BLaER1 (cell line): ENCODE measurements around the gene UVSSA.
A peak's percentile ranks its signal among the peaks of the same experiment; 100 is the strongest.

Experiments
- H3K27ac ChIP-seq: shearing (Covaris generic); formaldehyde crosslinking; 2 replicates; pipeline ENCODE4 v1.8.1; 2022
- H3K27me3 ChIP-seq: shearing (Covaris generic); formaldehyde crosslinking; 2 replicates; pipeline ENCODE4 v1.8.1; 2022
- H3K36me3 ChIP-seq: shearing (Covaris generic); formaldehyde crosslinking; 2 replicates; pipeline ENCODE4 v1.8.1; 2022
- H3K4me1 ChIP-seq: shearing (Covaris generic); formaldehyde crosslinking; 2 replicates; pipeline ENCODE4 v1.8.1; 2022
- H3K4me2 ChIP-seq: shearing (Covaris generic); formaldehyde crosslinking; 2 replicates; pipeline ENCODE4 v1.8.1; 2022
- H3K4me3 ChIP-seq: shearing (Covaris generic); formaldehyde crosslinking; 2 replicates; pipeline ENCODE4 v1.8.1; 2022
- H3K9ac ChIP-seq: shearing (Covaris generic); formaldehyde crosslinking; 2 replicates; pipeline ENCODE4 v1.8.1; 2022
- H3K9me3 ChIP-seq: shearing (Covaris generic); formaldehyde crosslinking; 2 replicates; pipeline ENCODE4 v1.8.1; 2022
- H4K20me1 ChIP-seq: shearing (Covaris generic); formaldehyde crosslinking; 2 replicates; pipeline ENCODE4 v1.8.1; 2022
- Cebpa-rat ChIP-seq: shearing (Covaris generic); IDR thresholded peaks from 2 replicates; pipeline ENCODE4 v1.8.1; 2022

The UVSSA gene

GRCh38 chr4:1362521-1362920 lies 15.5 kb downstream of the UVSSA start:
- Histone ChIP-seq H3K9me3 (no peaks in the 10 kb centered on the region), H3K4me2 (no peak overlapping the region), H3K4me3 (no peak overlapping the region), H3K4me1 (peaks cover 65% of the 10 kb centered on the region), H3K27ac (no peak overlapping the region), H4K20me1 (0 out of 2 replicates have a peak, but pooled peaks cover 9% of the 10 kb centered on the region), H3K27me3 (no peaks in the 10 kb centered on the region), H3K36me3 (no peaks in the 10 kb centered on the region), H3K9ac (no peak overlapping the region)
- TF ChIP-seq Cebpa-rat = no peak

DNA sequence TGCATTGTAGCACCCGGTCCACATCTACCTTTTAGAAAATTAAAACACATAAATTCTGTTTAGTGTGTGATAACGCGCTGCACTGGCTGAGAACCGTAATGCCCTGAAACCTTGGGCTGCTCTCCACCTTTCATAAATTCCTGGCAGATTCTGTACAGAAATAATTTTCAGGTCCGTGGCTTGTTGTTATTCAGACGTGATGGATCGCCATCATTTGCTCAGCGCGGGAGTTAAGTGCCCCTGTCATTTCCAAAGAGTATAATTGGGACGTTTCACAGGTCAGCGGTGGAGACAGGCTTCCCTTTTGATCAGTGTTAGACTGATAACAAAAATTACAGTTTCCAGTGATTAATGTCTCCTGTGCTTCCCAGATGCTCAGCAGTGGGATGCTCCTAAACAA lies 16.5 kb downstream of the UVSSA start:
- no peaks in the 10 kb centered on the region for H3K9me3 ChIP-seq
- H3K4me3 ChIP-seq = no peak overlapping the region
- no peak overlapping the region for H3K9ac ChIP-seq
- H3K4me2 ChIP-seq = no peak overlapping the region
- peaks cover 55% of the 10 kb centered on the region for H3K4me1 ChIP-seq
- no peak for TF ChIP-seq Cebpa-rat
- 0 out of 2 replicates have a peak, but pooled peaks cover 9% of the 10 kb centered on the region for H4K20me1 ChIP-seq
- no peak overlapping the region for H3K27ac ChIP-seq
- no peaks in the 10 kb centered on the region for H3K36me3 ChIP-seq
- no peaks in the 10 kb centered on the region for H3K27me3 ChIP-seq

DNA sequence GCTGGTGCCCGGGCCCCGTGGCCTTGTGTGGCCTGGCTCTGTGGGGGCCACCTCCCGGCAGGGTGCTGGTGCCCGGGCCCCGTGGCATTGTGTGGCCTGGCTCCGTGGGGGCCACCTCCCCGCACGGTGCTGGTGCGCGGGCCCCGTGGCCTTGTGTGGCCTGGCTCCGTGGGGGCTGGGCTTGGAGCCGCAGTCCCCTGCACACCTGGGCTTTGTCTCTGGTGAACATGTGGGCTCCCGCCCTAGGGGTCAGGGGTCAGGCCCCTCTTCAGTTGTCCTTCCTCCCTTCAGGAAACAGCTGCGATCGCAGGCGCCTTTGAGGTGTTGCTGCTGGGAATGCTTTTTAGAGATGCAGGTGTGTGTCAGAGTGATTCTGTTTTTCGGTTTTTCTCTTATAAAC lies 17.2 kb downstream of the UVSSA start:
- H3K9ac ChIP-seq = no peak overlapping the region
- H3K4me1 ChIP-seq = peaks cover 48% of the 10 kb centered on the region
- no peak overlapping the region for H3K4me2 ChIP-seq
- 0 out of 2 replicates have a peak, but pooled peaks cover 9% of the 10 kb centered on the region for H4K20me1 ChIP-seq
- no peak overlapping the region for H3K27ac ChIP-seq
- no peak for TF ChIP-seq Cebpa-rat
- H3K4me3 ChIP-seq = no peak overlapping the region
- H3K9me3 ChIP-seq = no peaks in the 10 kb centered on the region
- H3K27me3 ChIP-seq = no peaks in the 10 kb centered on the region
- H3K36me3 ChIP-seq = no peaks in the 10 kb centered on the region

GRCh38 chr4:1364748-1365147 lies 17.7 kb downstream of the UVSSA start:
- Histone ChIP-seq H3K9me3 (no peaks in the 10 kb centered on the region), H3K9ac (no peak overlapping the region), H3K4me1 (peaks cover 43% of the 10 kb centered on the region), H3K36me3 (no peaks in the 10 kb centered on the region), H3K4me2 (peak overlapping the region; percentile 64; the same call in 1 of the 2 replicates), H4K20me1 (0 out of 2 replicates have a peak, but pooled peaks cover 8% of the 10 kb centered on the region), H3K4me3 (no peak overlapping the region), H3K27ac (peak overlapping the region; percentile 18; the same call in 1 of the 2 replicates), H3K27me3 (no peaks in the 10 kb centered on the region)
- no peak for TF ChIP-seq Cebpa-rat

- Histone ChIP-seq H3K36me3 (no peaks in the 10 kb centered on the region), H3K9ac (0 out of 2 replicates have a peak overlapping the region, but pooled peaks have one; percentile 34), H3K4me2 (peak overlapping the region; percentile 64), H3K4me1 (peaks cover 35% of the 10 kb centered on the region), H4K20me1 (no peaks in the 10 kb centered on the region), H3K27ac (0 out of 2 replicates have a peak overlapping the region, but pooled peaks have one; percentile 30), H3K4me3 (no peak overlapping the region), H3K9me3 (no peaks in the 10 kb centered on the region), H3K27me3 (no peaks in the 10 kb centered on the region)
- TF ChIP-seq Cebpa-rat = no peak
These were observed 18.5 kb downstream of the UVSSA start for GRCh38 chr4:1365271-1366178.

DNA sequence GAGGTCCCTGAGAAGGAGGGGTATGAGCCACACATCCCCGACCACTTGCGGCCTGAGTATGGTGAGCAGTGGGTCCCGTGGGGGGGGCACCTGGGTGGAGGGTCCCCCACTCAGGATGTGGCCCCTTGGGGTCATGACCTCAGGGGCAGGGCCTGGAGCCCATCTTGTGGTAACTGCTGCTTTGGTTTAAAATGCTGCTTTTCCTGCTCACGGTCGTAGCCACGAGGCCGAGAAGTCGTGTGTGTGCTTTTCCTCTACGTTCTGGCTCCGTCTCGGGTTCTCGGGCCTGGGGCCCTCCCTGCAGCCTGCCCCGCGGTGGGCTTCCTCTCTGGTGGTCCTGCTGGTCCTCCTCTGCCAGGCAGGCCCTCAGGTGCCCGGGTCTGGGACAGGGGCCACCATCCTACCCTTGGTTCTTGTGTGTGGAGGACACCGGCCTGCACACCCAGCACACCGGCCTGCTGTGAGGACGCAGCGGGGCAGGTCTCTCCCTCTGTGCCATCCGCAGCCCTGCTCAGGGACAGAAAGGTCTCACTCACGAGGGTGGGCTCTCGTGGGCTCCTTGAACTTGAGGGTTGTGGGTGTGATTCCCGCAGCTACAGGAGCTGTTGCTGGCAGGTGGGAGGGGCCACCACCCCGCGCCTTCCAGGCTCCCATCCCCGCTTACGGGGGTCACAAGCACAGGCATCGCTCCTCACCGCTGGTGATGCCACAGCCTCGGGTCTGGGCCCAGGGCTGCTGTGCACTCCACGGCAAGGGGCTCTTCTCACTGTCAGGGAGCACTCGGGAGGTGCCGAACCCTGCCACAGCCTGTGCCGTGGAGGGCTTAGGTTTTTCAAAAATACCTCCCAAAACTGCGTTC lies 19.6 kb downstream of the UVSSA start:
- H3K4me3 ChIP-seq = no peak overlapping the region
- H3K27ac ChIP-seq = peak overlapping the region; percentile 30; the same call in 1 of the 2 replicates
- no peak for TF ChIP-seq Cebpa-rat
- no peaks in the 10 kb centered on the region for H4K20me1 ChIP-seq
- no peaks in the 10 kb centered on the region for H3K36me3 ChIP-seq
- 0 out of 2 replicates have a peak overlapping the region, but pooled peaks have one; percentile 34 for H3K9ac ChIP-seq
- peaks cover 30% of the 10 kb centered on the region for H3K4me1 ChIP-seq
- no peaks in the 10 kb centered on the region for H3K27me3 ChIP-seq
- H3K4me2 ChIP-seq = peak overlapping the region; percentile 64
- no peaks in the 10 kb centered on the region for H3K9me3 ChIP-seq

DNA sequence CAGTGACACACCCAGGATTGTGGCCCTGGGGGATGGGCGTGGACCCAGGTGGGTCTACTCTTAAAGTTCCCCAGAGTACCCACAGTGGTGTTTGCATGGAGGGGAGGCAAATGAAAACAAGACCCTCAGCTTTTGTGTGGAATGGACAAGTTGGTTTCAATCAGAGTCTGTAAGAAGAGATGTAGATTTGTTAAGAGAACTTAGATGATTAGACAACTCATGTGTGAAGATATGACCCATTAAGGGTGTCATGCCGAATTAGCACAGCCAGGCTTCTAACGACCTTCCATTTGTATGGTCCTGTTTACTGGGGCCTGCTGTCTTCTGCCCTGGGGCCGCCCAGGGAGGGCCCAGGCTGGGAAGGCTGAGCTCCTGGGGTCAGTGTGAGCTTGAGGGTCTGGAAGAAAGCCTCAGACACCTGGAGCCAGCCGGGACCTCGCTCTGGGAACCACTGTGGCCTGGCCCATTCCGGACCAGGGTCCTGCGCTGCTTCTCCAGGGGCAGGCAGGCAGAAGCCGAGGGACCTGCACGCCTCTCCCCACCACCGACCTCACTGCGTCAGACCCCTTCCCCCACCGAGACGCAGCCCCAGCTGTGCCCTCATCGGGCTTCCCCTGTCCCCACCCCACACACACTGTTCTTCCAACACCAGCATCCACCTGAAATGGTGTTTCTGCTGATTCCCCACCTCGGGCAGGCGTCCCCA lies 20.4 kb downstream of the UVSSA start:
- Histone ChIP-seq H3K27ac (0 out of 2 replicates have a peak overlapping the region, but pooled peaks have one; percentile 30), H3K4me2 (peak overlapping the region; percentile 64; the same call in 1 of the 2 replicates), H3K9ac (no peak overlapping the region), H3K4me3 (no peak overlapping the region), H3K4me1 (peaks cover 30% of the 10 kb centered on the region), H3K27me3 (no peaks in the 10 kb centered on the region), H3K9me3 (no peaks in the 10 kb centered on the region), H4K20me1 (no peaks in the 10 kb centered on the region), H3K36me3 (peaks cover 3% of the 10 kb centered on the region; the same call in 1 of the 2 replicates)
- TF ChIP-seq Cebpa-rat = no peak

- Histone ChIP-seq H3K4me3 (no peak overlapping the region), H4K20me1 (no peaks in the 10 kb centered on the region), H3K27ac (no peak overlapping the region), H3K9ac (no peak overlapping the region), H3K9me3 (peaks cover 5% of the 10 kb centered on the region), H3K27me3 (no peaks in the 10 kb centered on the region), H3K4me2 (no peak overlapping the region), H3K36me3 (peaks cover 8% of the 10 kb centered on the region; the same call in 1 of the 2 replicates), H3K4me1 (peaks cover 30% of the 10 kb centered on the region)
- no peak for TF ChIP-seq Cebpa-rat
These were observed 20.9 kb downstream of the UVSSA start for GRCh38 chr4:1367936-1368289.
